Smooth muscle cell (in vitro differentiated cells): ENCODE results near the gene GHDC. TPM values are rescaled to one million over a fixed set of nuclear protein-coding genes. Genes with fewer than 3 reads are reported as not detected.

Experiments used
- DNase-seq: peaks from one replicate; lab custom pipeline; 2025; ENCODE audit not compliant: unreplicated experiment; lab: John Stamatoyannopoulos, UW
- H2AFZ ChIP-seq: fragments of 200-600 bp; sonication (generic); 2 replicates; pipeline ENCODE4 v1.6.0; 2016; ENCODE audit warnings: antibody characterized with exemption, low read depth, mild to moderate bottlenecking
- H3F3A ChIP-seq: fragments of 200-600 bp; sonication (generic); 2 replicates; pipeline ENCODE4 v1.6.0; 2017; ENCODE audit warnings: antibody characterized with exemption, low read depth
- H3K27ac ChIP-seq: fragments of 200-600 bp; sonication (generic); 2 replicates; pipeline ENCODE4 v1.5.1; 2016; ENCODE audit warnings: low read depth, mild to moderate bottlenecking
- H3K27me3 ChIP-seq: fragments of 200-600 bp; sonication (generic); 2 replicates; pipeline ENCODE4 v1.6.1; 2016; ENCODE audit warnings: low read depth, mild to moderate bottlenecking
- H3K36me3 ChIP-seq: fragments of 200-600 bp; sonication (generic); 2 replicates; pipeline ENCODE4 v1.5.1; 2016; ENCODE audit warnings: low read depth
- H3K4me1 ChIP-seq: fragments of 200-600 bp; sonication (generic); 2 replicates; pipeline ENCODE4 v1.5.1; 2016; ENCODE audit warnings: low read depth
- H3K4me2 ChIP-seq: fragments of 200-600 bp; sonication (generic); 2 replicates; pipeline ENCODE4 v1.6.0; 2016; ENCODE audit warnings: mild to moderate bottlenecking
- H3K4me3 ChIP-seq: fragments of 200-600 bp; sonication (generic); 2 replicates; pipeline ENCODE4 v1.5.1; 2016; ENCODE audit warnings: mild to moderate bottlenecking
- H3K79me2 ChIP-seq: fragments of 200-600 bp; sonication (generic); 2 replicates; pipeline ENCODE4 v1.6.0; 2016; ENCODE audit warnings: low read depth, mild to moderate bottlenecking
- H3K9ac ChIP-seq: fragments of 200-600 bp; sonication (generic); 2 replicates; pipeline ENCODE4 v1.6.0; 2016; ENCODE audit warnings: low read depth
- H3K9me3 ChIP-seq: fragments of 200-600 bp; sonication (generic); replicated peaks from 2 replicates; pipeline ENCODE4 v1.5.1; 2016; ENCODE audit warnings: low read depth
- H4K20me1 ChIP-seq: fragments of 200-600 bp; sonication (generic); 2 replicates; pipeline ENCODE4 v1.6.0; 2016; ENCODE audit warnings: low read depth
- CTCF ChIP-seq: fragments of 200-600 bp; sonication (generic); IDR thresholded peaks from 2 replicates; pipeline ENCODE4 v1.5.1; 2017; ENCODE audit warnings: borderline replicate concordance, mild to moderate bottlenecking, antibody characterized with exemption; ENCODE audit not compliant: insufficient read depth, poor library complexity, severe bottlenecking
- WGBS: methylation state at CpG from one replicate; pipeline ENCODE4 v1.1.7; 2016; ENCODE audit warnings: low lambda C conversion rate; 5-methylcytosine and 5-hydroxymethylcytosine counted together
- polyA plus RNA-seq: library from polyadenylated mRNA; unstranded; fragments of >200 nt; fragmentation: Nextera tagmentation; extraction: Ambion mirVana; gene quantifications from 2 replicates; pipeline ENCODE4 v1.2.1, GENCODE V29; 2016
- total RNA-seq: library from RNA; depleted of rRNA; stranded (reverse); fragments of >200 nt; gene quantifications from 2 replicates; pipeline ENCODE4 v1.2.3, GENCODE V29; 2014

The GHDC gene
- total and polyA plus RNA-seq, 2 experiments from 2014 or later, result 4.8 to 11.5 TPM

- Histone ChIP-seq H3K27ac (no peak overlapping the region), H3K36me3 (no peaks in the 10 kb centered on the region), H4K20me1 (no peaks in the 10 kb centered on the region), H3K27me3 (no peaks in the 10 kb centered on the region), H2AFZ (no peak overlapping the region), H3K9me3 (no peaks in the 10 kb centered on the region), H3K4me2 (no peak overlapping the region), H3K4me3 (no peak overlapping the region), H3K4me1 (no peaks in the 10 kb centered on the region), H3K9ac (no peak overlapping the region), H3K79me2 (no peaks in the 10 kb centered on the region), H3F3A (no peaks in the 10 kb centered on the region)
- DNase-seq, result no peak
- WGBS, result 93% methylated on average over 12 of the region's 12 CpGs
- no peak for TF ChIP-seq CTCF
These were observed 902 bp downstream of the GHDC start for GRCh38 chr17:42193216-42193968.

- Histone ChIP-seq H3K4me3 (no peak overlapping the region), H3K4me1 (no peaks in the 10 kb centered on the region), H4K20me1 (no peaks in the 10 kb centered on the region), H3K9ac (no peak overlapping the region), H3F3A (no peaks in the 10 kb centered on the region), H2AFZ (no peak overlapping the region), H3K36me3 (no peaks in the 10 kb centered on the region), H3K4me2 (no peak overlapping the region), H3K27me3 (no peaks in the 10 kb centered on the region), H3K79me2 (no peaks in the 10 kb centered on the region), H3K9me3 (no peaks in the 10 kb centered on the region), H3K27ac (no peak overlapping the region)
- TF ChIP-seq CTCF, result no peak
- no peak for DNase-seq
- WGBS, result 93% methylated on average over 23 of the region's 23 CpGs
These were observed 1.8 kb downstream of the GHDC start for GRCh38 chr17:42192189-42193126.

DNA sequence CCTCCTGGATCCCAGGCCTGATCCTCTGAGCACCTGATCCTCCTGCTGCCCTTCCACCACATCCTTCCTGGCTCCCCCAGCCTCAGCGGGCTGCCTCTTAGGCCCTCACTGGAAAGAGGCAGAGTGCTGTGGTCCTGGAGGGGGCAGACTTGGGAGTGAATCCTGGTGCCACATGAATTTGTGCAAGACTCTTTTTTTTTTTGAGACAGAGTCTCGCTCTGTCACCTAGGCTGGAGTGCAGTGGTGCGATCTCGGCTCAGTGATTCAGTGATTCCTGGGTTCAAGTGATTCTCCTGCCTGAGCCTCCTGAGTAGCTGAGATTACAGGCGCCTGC lies 3.1 kb downstream of the GHDC start:
- no peaks in the 10 kb centered on the region for H3K36me3 ChIP-seq
- TF ChIP-seq CTCF, result no peak
- H4K20me1 ChIP-seq, result no peaks in the 10 kb centered on the region
- no peak for DNase-seq
- H3K4me1 ChIP-seq, result no peaks in the 10 kb centered on the region
- no peak overlapping the region for H3K4me3 ChIP-seq
- H3K27me3 ChIP-seq, result no peaks in the 10 kb centered on the region
- H3K4me2 ChIP-seq, result no peak overlapping the region
- H3K79me2 ChIP-seq, result no peaks in the 10 kb centered on the region
- H2AFZ ChIP-seq, result no peak overlapping the region
- WGBS, result 92% methylated on average over 5 of the region's 5 CpGs
- no peak overlapping the region for H3K9ac ChIP-seq
- no peaks in the 10 kb centered on the region for H3K9me3 ChIP-seq
- no peaks in the 10 kb centered on the region for H3F3A ChIP-seq
- H3K27ac ChIP-seq, result no peak overlapping the region
